Left ventricle myocardium inferior (tissue), 1 donor: ENCODE measurements around the gene MMEL1. TPM values are rescaled to one million over a fixed set of nuclear protein-coding genes. Genes with fewer than 3 reads are reported as not detected.
A peak's percentile ranks its signal among the peaks of the same experiment; 100 is the strongest.

Experiments
- DNase-seq: peaks from one replicate; pipeline ENCODE4 v3.0.0-alpha.2; 2020
- H3K27ac ChIP-seq: fragments of 200-600 bp; replicated peaks from 2 replicates; pipeline ENCODE4 v1.8.0; 2021
- H3K27me3 ChIP-seq: fragments of 200-600 bp; 2 replicates; pipeline ENCODE4 v1.8.0; 2021; ENCODE audit warnings: low read depth
- H3K36me3 ChIP-seq: fragments of 200-600 bp; 2 replicates; pipeline ENCODE4 v1.8.0; 2021
- H3K4me1 ChIP-seq: fragments of 200-600 bp; 2 replicates; pipeline ENCODE4 v1.8.0; 2021
- H3K4me3 ChIP-seq: fragments of 200-600 bp; 2 replicates; pipeline ENCODE4 v1.8.0; 2021; ENCODE audit warnings: mild to moderate bottlenecking, moderate library complexity
- H3K9me3 ChIP-seq: fragments of 200-600 bp; replicated peaks from 2 replicates; pipeline ENCODE4 v1.8.0; 2021
- CTCF ChIP-seq: fragments of 200-600 bp; IDR thresholded peaks from 2 replicates; pipeline ENCODE4 v1.8.0; 2021; ENCODE audit warnings: antibody characterized with exemption, mild to moderate bottlenecking, borderline replicate concordance
- intact Hi-C: fragments of 100-400 bp; cut with micrococcal nuclease; formaldehyde crosslinking; loops from one replicate; pipeline ENCODE4 v1.11.0; 2022
- total RNA-seq: library from RNA; stranded (reverse); fragmentation: NEBNext Ultra II Directional; extraction: Animal tissue kit (Norgen Biotek cat#: 25700); gene quantifications from one replicate; pipeline ENCODE4 v1.2.1, GENCODE V29; 2021
- donor health status: DM: no; HTN: yes; CAD: no; lungs with severe emphysema.

MMEL1 gene
- total RNA-seq, 1 donor from 2014 or later, result 0.82 TPM

- Histone ChIP-seq H3K9me3 (no peaks in the 10 kb centered on the region), H3K36me3 (no peaks in the 10 kb centered on the region), H3K27ac (peak overlapping the region; percentile 59), H3K4me1 (peaks cover 61% of the 10 kb centered on the region), H3K4me3 (peak overlapping the region; percentile 29), H3K27me3 (peaks cover 54% of the 10 kb centered on the region)
- TF ChIP-seq CTCF, result no peak
- intact Hi-C loops, result no loop called here
- DNase-seq, result no peak
Measured at GRCh38 chr1:2540816-2541492, 91.9 kb downstream of the MMEL1 start.

Other genes starting within 250 kb of the MMEL1 start
- 4.5 TPM for gene MORN1, start 241.5 kb downstream of the MMEL1 start, total RNA-seq
- 80.5 TPM for gene RER1, start 241.2 kb downstream of the MMEL1 start, total RNA-seq
- gene PEX10, start 220.5 kb downstream of the MMEL1 start, total RNA-seq, result 15.8 TPM
- 0.16 TPM for gene PLCH2, start 156.7 kb downstream of the MMEL1 start, total RNA-seq
- gene PANK4, start 106.4 kb downstream of the MMEL1 start, total RNA-seq, result 42.8 TPM
- 0.63 TPM for gene HES5, start 102.8 kb downstream of the MMEL1 start, total RNA-seq
- gene TNFRSF14, start 76.6 kb downstream of the MMEL1 start, total RNA-seq, result 13.7 TPM
- 8.2 TPM for gene PRXL2B, start 46.2 kb downstream of the MMEL1 start, total RNA-seq
- 0.91 TPM for gene TTC34, start 168.7 kb upstream of the MMEL1 start, total RNA-seq